Ovary (tissue), 3 donors: ENCODE results near the gene CEBPG.

Experiments used
- POLR2A ChIP-seq: fragments of 450-650 bp; IDR thresholded peaks from one replicate; pipeline ENCODE4 v1.6.1; 2017; ENCODE audit warnings: antibody characterized with exemption, mild to moderate bottlenecking, moderate library complexity
- TF ChIP-seq, protein P1 (sequence below), 3 donors: fragments of 450-650 bp in 2 of 3; fragments of 200-600 bp in 1 of 3; IDR thresholded peaks; one replicate each; pipeline versions ENCODE4 v1.5.1 to v1.8.0; 2016 to 2022; ENCODE audit warnings: antibody characterized with exemption in 3 of 3, mild to moderate bottlenecking in 1 of 3
- donor health status: DM: no; HTN: no; CAD: no.

DNA sequence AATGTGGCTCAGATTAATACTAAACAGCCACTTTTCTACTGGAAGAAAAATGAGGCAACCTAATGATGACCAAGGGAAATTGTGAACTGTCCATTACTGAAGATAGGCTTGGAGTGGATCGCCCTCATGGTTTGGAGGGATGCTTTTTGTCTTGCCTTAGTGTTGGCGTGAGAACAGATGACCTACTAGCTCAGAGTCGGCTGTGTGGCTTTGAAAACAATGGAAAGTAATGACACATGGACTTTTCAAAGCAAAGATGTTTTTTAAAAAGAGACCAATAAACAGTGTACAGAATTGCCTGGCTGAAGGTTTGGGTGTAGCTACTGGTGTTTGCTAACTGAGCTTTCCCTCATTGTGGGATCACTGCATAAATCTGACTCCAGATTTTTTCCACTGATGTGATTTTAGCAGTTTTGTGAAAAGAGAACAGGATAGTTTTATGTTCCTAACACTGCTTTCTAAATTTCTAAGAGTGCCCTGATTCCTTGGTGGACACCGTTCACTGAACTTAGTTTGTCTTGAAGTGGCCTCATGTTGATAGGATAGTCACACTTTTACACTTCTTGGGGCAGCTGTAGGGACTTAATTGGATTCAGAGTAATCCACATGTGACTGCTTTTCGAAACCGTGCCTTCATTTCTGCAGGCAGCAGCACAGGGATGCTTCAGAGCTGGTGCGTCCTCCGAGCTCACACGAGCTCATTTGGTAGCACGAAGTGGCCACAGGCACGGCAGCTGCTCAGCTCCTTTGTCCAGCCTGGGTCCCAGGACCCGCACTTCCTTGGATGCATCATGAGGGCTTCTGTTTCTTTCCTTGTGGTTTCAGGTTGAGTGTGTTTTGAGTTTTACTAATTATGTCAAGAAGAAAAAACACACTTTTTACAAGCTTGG, 4.3 kb downstream of the CEBPG start:
- no peak for TF ChIP-seq POLR2A
- TF ChIP-seq, protein P1, sequence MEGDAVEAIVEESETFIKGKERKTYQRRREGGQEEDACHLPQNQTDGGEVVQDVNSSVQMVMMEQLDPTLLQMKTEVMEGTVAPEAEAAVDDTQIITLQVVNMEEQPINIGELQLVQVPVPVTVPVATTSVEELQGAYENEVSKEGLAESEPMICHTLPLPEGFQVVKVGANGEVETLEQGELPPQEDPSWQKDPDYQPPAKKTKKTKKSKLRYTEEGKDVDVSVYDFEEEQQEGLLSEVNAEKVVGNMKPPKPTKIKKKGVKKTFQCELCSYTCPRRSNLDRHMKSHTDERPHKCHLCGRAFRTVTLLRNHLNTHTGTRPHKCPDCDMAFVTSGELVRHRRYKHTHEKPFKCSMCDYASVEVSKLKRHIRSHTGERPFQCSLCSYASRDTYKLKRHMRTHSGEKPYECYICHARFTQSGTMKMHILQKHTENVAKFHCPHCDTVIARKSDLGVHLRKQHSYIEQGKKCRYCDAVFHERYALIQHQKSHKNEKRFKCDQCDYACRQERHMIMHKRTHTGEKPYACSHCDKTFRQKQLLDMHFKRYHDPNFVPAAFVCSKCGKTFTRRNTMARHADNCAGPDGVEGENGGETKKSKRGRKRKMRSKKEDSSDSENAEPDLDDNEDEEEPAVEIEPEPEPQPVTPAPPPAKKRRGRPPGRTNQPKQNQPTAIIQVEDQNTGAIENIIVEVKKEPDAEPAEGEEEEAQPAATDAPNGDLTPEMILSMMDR (IDR thresholded peaks at IDR 0.05) = no peak
